Measurements from ENCODE around the gene HTR3A. TPM values are rescaled to one million over a fixed set of nuclear protein-coding genes. Genes with fewer than 3 reads are reported as not detected.

The HTR3A gene
- total and polyA plus RNA-seq, 8 donors, result 0.11 to 0.79 (median 0.29) TPM; not detected in 4

DNA sequence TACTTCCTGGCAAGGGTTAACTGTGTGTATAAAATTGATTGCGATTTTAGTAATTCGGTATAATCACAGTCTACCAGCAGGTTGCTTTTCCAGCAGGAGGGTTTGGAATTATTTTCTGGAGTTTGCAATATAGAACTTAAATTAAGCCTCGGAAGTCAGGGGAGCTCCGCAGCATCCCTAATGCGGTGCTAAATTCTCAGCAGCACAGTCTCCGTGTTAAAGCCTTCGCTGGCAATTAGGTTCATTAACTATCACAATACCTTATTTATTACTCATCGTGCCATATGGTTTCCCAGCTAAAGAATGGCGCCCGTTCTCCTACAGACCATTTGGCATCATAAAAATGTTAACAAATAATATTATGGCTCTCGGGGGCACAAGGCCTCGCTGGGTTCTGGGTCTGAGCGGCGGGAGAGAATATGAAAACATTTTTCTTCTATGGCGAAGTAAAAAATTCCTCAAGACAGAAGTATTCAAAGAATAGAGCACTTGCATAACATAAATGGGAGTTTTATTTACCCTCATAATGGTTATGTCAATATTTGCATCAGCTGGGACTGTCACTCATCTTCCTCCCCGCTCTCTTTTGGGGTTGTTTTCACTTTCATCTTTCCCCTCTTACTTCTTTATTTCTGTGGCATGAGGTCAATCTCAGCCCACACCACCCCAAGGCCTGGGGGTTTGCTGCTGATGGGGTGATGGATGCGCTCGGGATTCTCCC is 56.5 kb downstream of the HTR3A start:
- H3K27me3 ChIP-seq, result peaks cover 0 to 5% of the 10 kb centered on the region in 2 donors
- no peak for ATAC-seq
- no peaks in the 10 kb centered on the region for H3K9me3 ChIP-seq
- H3K27ac ChIP-seq, result no peak overlapping the region
- TF ChIP-seq, protein P1, sequence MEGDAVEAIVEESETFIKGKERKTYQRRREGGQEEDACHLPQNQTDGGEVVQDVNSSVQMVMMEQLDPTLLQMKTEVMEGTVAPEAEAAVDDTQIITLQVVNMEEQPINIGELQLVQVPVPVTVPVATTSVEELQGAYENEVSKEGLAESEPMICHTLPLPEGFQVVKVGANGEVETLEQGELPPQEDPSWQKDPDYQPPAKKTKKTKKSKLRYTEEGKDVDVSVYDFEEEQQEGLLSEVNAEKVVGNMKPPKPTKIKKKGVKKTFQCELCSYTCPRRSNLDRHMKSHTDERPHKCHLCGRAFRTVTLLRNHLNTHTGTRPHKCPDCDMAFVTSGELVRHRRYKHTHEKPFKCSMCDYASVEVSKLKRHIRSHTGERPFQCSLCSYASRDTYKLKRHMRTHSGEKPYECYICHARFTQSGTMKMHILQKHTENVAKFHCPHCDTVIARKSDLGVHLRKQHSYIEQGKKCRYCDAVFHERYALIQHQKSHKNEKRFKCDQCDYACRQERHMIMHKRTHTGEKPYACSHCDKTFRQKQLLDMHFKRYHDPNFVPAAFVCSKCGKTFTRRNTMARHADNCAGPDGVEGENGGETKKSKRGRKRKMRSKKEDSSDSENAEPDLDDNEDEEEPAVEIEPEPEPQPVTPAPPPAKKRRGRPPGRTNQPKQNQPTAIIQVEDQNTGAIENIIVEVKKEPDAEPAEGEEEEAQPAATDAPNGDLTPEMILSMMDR (IDR thresholded peaks at IDR 0.05), result no peak
- no peak overlapping the region for H3K4me3 ChIP-seq
- intact Hi-C loops (cut with DNase I), result no loop called here
- H3K36me3 ChIP-seq, result no peaks in the 10 kb centered on the region
- peaks cover 0 to 9% of the 10 kb centered on the region in 2 donors for H3K4me1 ChIP-seq
- DNase-seq, result no peak

GRCh38 chr11:114031967-114032320 is 57.0 kb downstream of the HTR3A start:
- Histone ChIP-seq H3K36me3 (no peaks in the 10 kb centered on the region), H3K9me3 (no peaks in the 10 kb centered on the region), H3K27me3 (peaks cover 0 to 4% of the 10 kb centered on the region in 2 donors), H3K4me3 (no peak overlapping the region), H3K27ac (no peak overlapping the region), H3K4me1 (peaks cover 0 to 14% of the 10 kb centered on the region in 2 donors)
- intact Hi-C loops (cut with DNase I), result no loop called here
- ATAC-seq, result no peak
- TF ChIP-seq, protein P1 (IDR thresholded peaks at IDR 0.05), result no peak
- no peak for DNase-seq

- no peaks in the 10 kb centered on the region for H3K27me3 ChIP-seq
- H3K4me3 ChIP-seq, result no peak overlapping the region
- H3K27ac ChIP-seq, result no peak overlapping the region
- TF ChIP-seq, protein P1 (IDR thresholded peaks at IDR 0.05), result no peak
- DNase-seq (no peak), ATAC-seq (no peak)
- no peaks in the 10 kb centered on the region for H3K9me3 ChIP-seq
- peaks cover 0 to 16% of the 10 kb centered on the region in 2 donors for H3K4me1 ChIP-seq
- H3K36me3 ChIP-seq, result no peaks in the 10 kb centered on the region
- intact Hi-C loops (cut with DNase I), result no loop called here
Measured at GRCh38 chr11:114033066-114033465, 58.2 kb downstream of the HTR3A start.

GRCh38 chr11:114033572-114033971 is 58.7 kb downstream of the HTR3A start:
- ATAC-seq, result no peak
- Histone ChIP-seq H3K4me1 (peaks cover 0 to 16% of the 10 kb centered on the region in 2 donors), H3K27me3 (no peaks in the 10 kb centered on the region), H3K9me3 (no peaks in the 10 kb centered on the region), H3K27ac (no peak overlapping the region), H3K4me3 (no peak overlapping the region), H3K36me3 (no peaks in the 10 kb centered on the region)
- no peak for DNase-seq
- intact Hi-C loops (cut with DNase I), result no loop called here
- TF ChIP-seq, protein P1 (IDR thresholded peaks at IDR 0.05), result no peak

DNA sequence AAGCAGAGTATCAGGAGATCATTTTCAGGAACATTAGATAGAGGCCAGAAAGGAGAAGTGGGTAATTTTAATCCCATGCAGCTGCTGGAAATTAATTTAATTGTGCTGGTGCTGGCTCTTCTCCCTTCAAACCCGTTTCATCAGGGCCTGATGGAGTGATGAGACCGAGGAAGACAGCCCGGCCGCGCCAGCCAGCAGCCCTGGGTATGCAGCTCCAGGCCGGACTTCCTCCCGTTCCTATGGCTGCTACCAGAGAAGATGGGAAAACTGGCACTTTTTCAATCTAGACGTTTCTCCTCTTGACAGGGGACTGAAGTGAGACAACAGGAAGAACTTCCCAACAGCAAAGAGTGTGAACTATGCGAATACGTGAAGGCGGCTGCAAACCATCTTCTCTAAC is 60.0 kb downstream of the HTR3A start:
- no peak for DNase-seq
- H3K9me3 ChIP-seq, result no peaks in the 10 kb centered on the region

More for the DNA sequence above, 60.0 kb downstream of the HTR3A start:
- Histone ChIP-seq H3K27me3 (no peaks in the 10 kb centered on the region), H3K36me3 (no peaks in the 10 kb centered on the region), H3K4me3 (no peak overlapping the region), H3K27ac (no peak overlapping the region), H3K4me1 (peaks cover 0 to 16% of the 10 kb centered on the region in 2 donors)
- intact Hi-C loops (cut with DNase I), result no loop called here
- ATAC-seq, result no peak
- TF ChIP-seq, protein P1 (IDR thresholded peaks at IDR 0.05), result no peak
